H1 (cell line): ENCODE data around the gene ELMO1.

ENCODE experiments used
- CTCF ChIP-seq, 3 experiments: IDR thresholded peaks; 1 replicate in 2 of 3; 2 replicates in 1 of 3; pipeline versions ENCODE4 v1.5.1 to v1.6.1; 2011; ENCODE audit warnings: low read length in 3 of 3, mild to moderate bottlenecking in 3 of 3, inconsistent platforms in 2 of 3, low read depth in 1 of 3, moderate library complexity in 1 of 3; ENCODE audit not compliant: insufficient read depth in 1 of 3; ENCODE audit errors: control extremely low read depth in 1 of 3
- EP300 ChIP-seq, 2 experiments: IDR thresholded peaks; 1 replicate in 1 of 2; 2 replicates in 1 of 2; pipeline ENCODE4 v1.6.1; 2011 to 2012; ENCODE audit warnings: low read depth in 2 of 2, low read length in 2 of 2, mild to moderate bottlenecking in 2 of 2, borderline replicate concordance in 1 of 2, inconsistent platforms in 1 of 2, moderate library complexity in 1 of 2
- EZH2 ChIP-seq: fragments of 200-600 bp; sonication (generic); IDR thresholded peaks from 2 replicates; pipeline ENCODE4 v1.7.1; 2012; ENCODE audit warnings: low read depth, mild to moderate bottlenecking, moderate library complexity, low read length, inconsistent platforms; ENCODE audit not compliant: severe bottlenecking
- KDM1A ChIP-seq: fragments of 200-600, 300-600 bp; sonication (generic); IDR thresholded peaks from 2 replicates; pipeline ENCODE4 v1.7.1; 2016; ENCODE audit warnings: mild to moderate bottlenecking, low read length, borderline replicate concordance
- POU5F1 ChIP-seq: IDR thresholded peaks from 2 replicates; pipeline ENCODE4 v1.6.1; 2011; ENCODE audit warnings: low read depth, mild to moderate bottlenecking, low read length, moderate library complexity
- RAD21 ChIP-seq, 2 experiments: IDR thresholded peaks in 1 of 2; conservative IDR thresholded peaks in 1 of 2; 2 replicates each; pipeline ENCODE4 v1.6.1; 2011; ENCODE audit warnings: low read depth in 2 of 2, low read length in 2 of 2, improper control_type of control experiment in 1 of 2, inconsistent platforms in 1 of 2, mild to moderate bottlenecking in 1 of 2, moderate library complexity in 1 of 2
- RBBP5 ChIP-seq: IDR thresholded peaks from 2 replicates; pipeline ENCODE4 v1.7.1; 2012; ENCODE audit warnings: low read depth, mild to moderate bottlenecking, inconsistent platforms, low read length, moderate library complexity, borderline replicate concordance
- SIN3A ChIP-seq, 2 experiments: IDR thresholded peaks in 1 of 2; conservative IDR thresholded peaks in 1 of 2; 2 replicates each; pipeline ENCODE4 v1.6.1; 2011 to 2012; ENCODE audit warnings: low read length in 2 of 2, improper control_type of control experiment in 1 of 2, low read depth in 1 of 2, mild to moderate bottlenecking in 1 of 2
- SP1 ChIP-seq: IDR thresholded peaks from 2 replicates; pipeline ENCODE4 v1.6.1; 2011; ENCODE audit warnings: low read depth, low read length
- TCF12 ChIP-seq: IDR thresholded peaks from 2 replicates; pipeline ENCODE4 v1.6.1; 2011; ENCODE audit warnings: low read depth, mild to moderate bottlenecking, low read length

- TF ChIP-seq CTCF (IDR thresholded peaks at IDR 0.05; ENCODE audit: control extremely low read depth in 1 of 3, insufficient read depth in 1 of 3, low read depth in 1 of 3, low read length in 3 of 3) (no peak), TCF12 (no peak), SP1 (no peak), KDM1A (no peak), SIN3A (conservative IDR thresholded peaks at IDR 0.05 in 1 of 2, IDR thresholded peaks at IDR 0.05 in 1 of 2; ENCODE audit: low read depth in 1 of 2, low read length in 2 of 2) (no peak), RAD21 (IDR thresholded peaks at IDR 0.05 in 1 of 2, conservative IDR thresholded peaks at IDR 0.05 in 1 of 2; ENCODE audit: low read depth in 2 of 2, low read length in 2 of 2) (no peak), EZH2 (no peak), POU5F1 (no peak), RBBP5 (no peak), EP300 (IDR thresholded peaks at IDR 0.05; ENCODE audit: borderline replicate concordance in 1 of 2, low read depth in 2 of 2, low read length in 2 of 2) (no peak)
Measured at GRCh38 chr7:36919738-36920137, 528.9 kb downstream of the ELMO1 start.
